Activated B cell treated with CpG ODN at 0.5 μM for 24 hours (primary cell): ENCODE results near the gene NFATC4. TPM values are rescaled to one million over a fixed set of nuclear protein-coding genes. Genes with fewer than 3 reads are reported as not detected.

Source experiments
- ATAC-seq: fragments of 200-7000 bp; cut with Tn5 transposase; one replicate; pipeline ENCODE4 v1.10.0; 2021; ENCODE audit warnings: low read depth, mild to moderate bottlenecking, moderate library complexity
- CTCF ChIA-PET: fragments of 350-600 bp; sonication (Branson Sonifier 250); formaldehyde crosslinking; loops from one replicate; lab custom pipeline; 2021; ENCODE audit warnings: antibody characterized with exemption; lab: Charles Lee
- POLR2A ChIA-PET: fragments of 350-600 bp; sonication (Branson Sonifier 250); formaldehyde crosslinking; loops from one replicate; lab custom pipeline; 2021; ENCODE audit warnings: antibody characterized with exemption; lab: Charles Lee
- DNase-seq: peaks from one replicate; pipeline ENCODE4 v3.0.0; 2022
- H3K27ac Mint-ChIP-seq: one replicate; pipeline ENCODE4 v1.8.0; 2020; ENCODE audit warnings: mixed read lengths
- H3K27me3 Mint-ChIP-seq: one replicate; pipeline ENCODE4 v1.8.0; 2021; ENCODE audit warnings: mixed read lengths
- H3K36me3 Mint-ChIP-seq: one replicate; pipeline ENCODE4 v1.8.0; 2021; ENCODE audit warnings: low read depth, mixed read lengths
- H3K4me1 Mint-ChIP-seq: one replicate; pipeline ENCODE4 v1.8.0; 2021; ENCODE audit warnings: mixed read lengths
- H3K4me3 Mint-ChIP-seq: one replicate; pipeline ENCODE4 v1.8.0; 2020; ENCODE audit warnings: mild to moderate bottlenecking, mixed read lengths
- H3K9me3 Mint-ChIP-seq: one replicate; pipeline ENCODE4 v1.8.0; 2020; ENCODE audit warnings: mixed read lengths
- CTCF ChIP-seq: fragments of 200-600 bp; IDR thresholded peaks from one replicate; pipeline ENCODE4 v1.8.0; 2022; ENCODE audit warnings: antibody characterized with exemption, mild to moderate bottlenecking
- intact Hi-C: fragments of 100-400 bp; cut with micrococcal nuclease; formaldehyde crosslinking; loops from one replicate; pipeline ENCODE4 v1.15.1; 2024
- total RNA-seq: library from RNA; stranded (reverse); gene quantifications from 2 replicates; pipeline ENCODE4 v1.2.3, GENCODE V29; 2022

Gene NFATC4
- total RNA-seq, 1 donor from 2014 or later: 9.4 TPM

GRCh38 chr14:24426150-24426911 is 58.3 kb downstream of the NFATC4 start:
- Mint-ChIP-seq H3K27ac (peak overlapping the region; percentile 8), H3K9me3 (no peaks in the 10 kb centered on the region), H3K4me1 (peaks cover 16% of the 10 kb centered on the region), H3K4me3 (no peak overlapping the region), H3K27me3 (no peaks in the 10 kb centered on the region), H3K36me3 (peaks cover 5% of the 10 kb centered on the region)
- no peak for TF ChIP-seq CTCF
- POLR2A ChIA-PET: interaction anchor here (1.1 kb wide), 1 partner anchor 60 kb away, joined by 12 read pairs; no protein-coding TSS in a partner anchor
- ATAC-seq (no peak), DNase-seq (no peak)
- CTCF ChIA-PET: interaction anchor here (1.5 to 2.3 kb wide), 2 partner anchors 11 to 19 kb away, joined by 4 to 9 read pairs; no protein-coding TSS in a partner anchor
- intact Hi-C loops: no loop called here

- POLR2A ChIA-PET: interaction anchor here (0.6 to 5.6 kb wide), 3 partner anchors 60 to 294 kb away, joined by 5 to 257 read pairs (median 12); partner anchors contain the start of gene NFATC4
- DNase-seq (no peak), ATAC-seq (no peak)
- Mint-ChIP-seq H3K4me3 (no peak overlapping the region), H3K9me3 (no peaks in the 10 kb centered on the region), H3K4me1 (peaks cover 23% of the 10 kb centered on the region), H3K27me3 (no peaks in the 10 kb centered on the region), H3K27ac (no peak overlapping the region), H3K36me3 (peaks cover 12% of the 10 kb centered on the region)
- no peak for TF ChIP-seq CTCF
- intact Hi-C loops: no loop called here
- CTCF ChIA-PET: interaction anchor here (2.3 kb wide), 1 partner anchor 10 kb away, joined by 9 read pairs; no protein-coding TSS in a partner anchor
Observed at GRCh38 chr14:24426912-24427536, 59.0 kb downstream of the NFATC4 start.

- ChIA-PET POLR2A (interaction anchor here (0.6 to 5.6 kb wide), 2 partner anchors 61 to 294 kb away, joined by 5 to 257 read pairs; partner anchors contain the start of gene NFATC4), CTCF (interaction anchor here (0.8 to 2.3 kb wide), 3 partner anchors 9 to 94 kb away, joined by 3 to 9 read pairs (median 3); no protein-coding TSS in a partner anchor)
- peak overlapping the region; percentile 50 for H3K27ac Mint-ChIP-seq
- DNase-seq: no peak
- H3K36me3 Mint-ChIP-seq: peaks cover 18% of the 10 kb centered on the region
- peaks cover 24% of the 10 kb centered on the region for H3K4me1 Mint-ChIP-seq
- no peak for TF ChIP-seq CTCF
- no peak for ATAC-seq
- intact Hi-C loops: no loop called here
- no peaks in the 10 kb centered on the region for H3K27me3 Mint-ChIP-seq
- no peaks in the 10 kb centered on the region for H3K9me3 Mint-ChIP-seq
- H3K4me3 Mint-ChIP-seq: no peak overlapping the region
Observed at GRCh38 chr14:24427537-24428508, 59.8 kb downstream of the NFATC4 start.

- H3K27ac Mint-ChIP-seq: peak overlapping the region; percentile 96
- H3K27me3 Mint-ChIP-seq: no peaks in the 10 kb centered on the region
- peaks cover 32% of the 10 kb centered on the region for H3K4me1 Mint-ChIP-seq
- no peak for ATAC-seq
- H3K4me3 Mint-ChIP-seq: peak overlapping the region; percentile 87
- H3K36me3 Mint-ChIP-seq: peaks cover 28% of the 10 kb centered on the region
- ChIA-PET CTCF (interaction anchor here (0.8 to 2.3 kb wide), 2 partner anchors 8 to 121 kb away, joined by 3 to 9 read pairs; partner anchors contain the start of gene CIDEB), POLR2A (interaction anchor here (1.1 to 5.6 kb wide), 7 partner anchors 13 to 334 kb away, joined by 3 to 257 read pairs (median 25); partner anchors contain the start of genes ADCY4, CHMP4A, IRF9 and NFATC4)
- no peaks in the 10 kb centered on the region for H3K9me3 Mint-ChIP-seq
- intact Hi-C loops: no loop called here
- no peak for DNase-seq
- no peak for TF ChIP-seq CTCF
Observed at GRCh38 chr14:24428628-24429394, 60.8 kb downstream of the NFATC4 start.

Other genes starting within 250 kb of the NFATC4 start
- gene FITM1, start 237.5 kb upstream of the NFATC4 start, total RNA-seq: 2.3 and 2.4 TPM in 2 replicates
- 406 and 449 TPM in 2 replicates for gene PSME1, start 232.0 kb upstream of the NFATC4 start, total RNA-seq
- gene EMC9, start 226.6 kb upstream of the NFATC4 start, total RNA-seq: 22.5 and 22.6 TPM in 2 replicates
- 285 and 312 TPM in 2 replicates for gene PSME2, start 221.6 kb upstream of the NFATC4 start, total RNA-seq
- 87.4 and 99.8 TPM in 2 replicates for gene RNF31, start 220.7 kb upstream of the NFATC4 start, total RNA-seq
- 221 and 229 TPM in 2 replicates for gene IRF9, start 206.9 kb upstream of the NFATC4 start, total RNA-seq
- 27.0 and 35.3 TPM in 2 replicates for gene REC8, start 196.1 kb upstream of the NFATC4 start, total RNA-seq
- 76.4 and 80.3 TPM in 2 replicates for gene IPO4, start 179.4 kb upstream of the NFATC4 start, total RNA-seq
- 24.5 and 26.3 TPM in 2 replicates for gene TM9SF1, start 172.7 kb upstream of the NFATC4 start, total RNA-seq
- 0.66 and 0.98 TPM in 2 replicates for gene TSSK4, start 162.5 kb upstream of the NFATC4 start, total RNA-seq
- 88.5 and 117 TPM in 2 replicates for gene CHMP4A, start 154.7 kb upstream of the NFATC4 start, total RNA-seq
- 12.7 and 16.3 TPM in 2 replicates for gene MDP1, start 152.1 kb upstream of the NFATC4 start, total RNA-seq
- gene NEDD8, start 135.8 kb upstream of the NFATC4 start, total RNA-seq: 129 and 149 TPM in 2 replicates
- 43.8 and 50.2 TPM in 2 replicates for gene GMPR2, start 135.3 kb upstream of the NFATC4 start, total RNA-seq
- 197 and 205 TPM in 2 replicates for gene TINF2, start 125.6 kb upstream of the NFATC4 start, total RNA-seq
- 6.4 and 6.5 TPM in 2 replicates for gene TGM1, start 105.0 kb upstream of the NFATC4 start, total RNA-seq
- gene RABGGTA, start 96.6 kb upstream of the NFATC4 start, total RNA-seq: 53.6 and 70.5 TPM in 2 replicates
- gene DHRS1, start 68.4 kb upstream of the NFATC4 start, total RNA-seq: 32.5 and 33.9 TPM in 2 replicates
- 30.5 and 36.4 TPM in 2 replicates for gene NOP9, start 68.3 kb upstream of the NFATC4 start, total RNA-seq
- gene CIDEB, start 60.2 kb upstream of the NFATC4 start, total RNA-seq: 9.2 and 9.4 TPM in 2 replicates
- gene LTB4R2, start 58.0 kb upstream of the NFATC4 start, total RNA-seq: 7.7 and 9.1 TPM in 2 replicates
- gene LTB4R, start 56.7 kb upstream of the NFATC4 start, total RNA-seq: 8.2 and 8.6 TPM in 2 replicates
- 2.3 and 2.4 TPM in 2 replicates for gene ADCY4, start 33.1 kb upstream of the NFATC4 start, total RNA-seq
- 38.9 and 39.2 TPM in 2 replicates for gene RIPK3, start 28.2 kb upstream of the NFATC4 start, total RNA-seq
- gene NYNRIN, start 30.8 kb downstream of the NFATC4 start, total RNA-seq: 0.02 and 0.04 TPM in 2 replicates
- gene CBLN3, start 61.5 kb downstream of the NFATC4 start, total RNA-seq: 56.0 and 61.1 TPM in 2 replicates
- 121 and 130 TPM in 2 replicates for gene KHNYN, start 61.8 kb downstream of the NFATC4 start, total RNA-seq
- 70.6 and 80.0 TPM in 2 replicates for gene SDR39U1, start 74.6 kb downstream of the NFATC4 start, total RNA-seq
- gene CMA1, start 140.1 kb downstream of the NFATC4 start, total RNA-seq: not detected in 2 replicates
- gene CTSG, start 208.1 kb downstream of the NFATC4 start, total RNA-seq: not detected in 2 replicates
- gene GZMH, start 241.5 kb downstream of the NFATC4 start, total RNA-seq: 0.49 and 0.93 TPM in 2 replicates